Duodenal mucosa (tissue), 2 donors: Measurements from ENCODE around the gene ATRAID.

ENCODE experiments used
- H3K27ac ChIP-seq: one replicate; pipeline ENCODE4 v1.7.0; 2013; ENCODE audit warnings: low read depth, low read length
- H3K27me3 ChIP-seq, 2 donors: one replicate each; pipeline ENCODE4 v1.7.0; 2013; ENCODE audit warnings: low read length in 2 of 2, control low read depth in 1 of 2; ENCODE audit not compliant: insufficient read depth in 2 of 2, control insufficient read depth in 1 of 2
- H3K36me3 ChIP-seq, 2 donors: one replicate each; pipeline ENCODE4 v1.7.0; 2013; ENCODE audit warnings: low read length in 2 of 2, control low read depth in 1 of 2; ENCODE audit not compliant: insufficient read depth in 2 of 2, control insufficient read depth in 1 of 2
- H3K4me1 ChIP-seq, 2 donors: one replicate each; pipeline ENCODE4 v1.7.0; 2013; ENCODE audit warnings: low read length in 2 of 2, control low read depth in 1 of 2; ENCODE audit not compliant: insufficient read depth in 2 of 2, control insufficient read depth in 1 of 2
- H3K4me3 ChIP-seq, 2 donors: one replicate each; pipeline ENCODE4 v1.7.0; 2013; ENCODE audit warnings: low read length in 2 of 2, low read depth in 1 of 2
- H3K9ac ChIP-seq, 2 donors: one replicate each; pipeline ENCODE4 v1.7.0; 2013; ENCODE audit warnings: low read length in 2 of 2, low read depth in 1 of 2
- H3K9me3 ChIP-seq, 2 donors: one replicate each; pipeline ENCODE4 v1.7.0; 2013; ENCODE audit warnings: low read length in 2 of 2, control low read depth in 1 of 2; ENCODE audit not compliant: control insufficient read depth in 1 of 2

The ATRAID gene

GRCh38 chr2:27206346-27206745, 5.5 kb upstream of the ATRAID start:
- Histone ChIP-seq H3K4me1 (peaks cover 17 to 18% of the 10 kb centered on the region in 2 donors), H3K27me3 (no peaks in the 10 kb centered on the region), H3K9me3 (no peaks in the 10 kb centered on the region), H3K27ac (no peak overlapping the region), H3K4me3 (no peak overlapping the region), H3K36me3 (peaks cover 27 to 76% of the 10 kb centered on the region in 2 donors), H3K9ac (no peak overlapping the region)

- H3K36me3 ChIP-seq: peaks cover 20 to 55% of the 10 kb centered on the region in 2 donors
- H3K27me3 ChIP-seq: no peaks in the 10 kb centered on the region
- no peak overlapping the region for H3K27ac ChIP-seq
- peaks cover 26 to 27% of the 10 kb centered on the region in 2 donors for H3K4me1 ChIP-seq
- no peaks in the 10 kb centered on the region for H3K9me3 ChIP-seq
- H3K4me3 ChIP-seq: no peak overlapping the region
- H3K9ac ChIP-seq: no peak overlapping the region
Measured at GRCh38 chr2:27208486-27209050, 3.3 kb upstream of the ATRAID start.

DNA sequence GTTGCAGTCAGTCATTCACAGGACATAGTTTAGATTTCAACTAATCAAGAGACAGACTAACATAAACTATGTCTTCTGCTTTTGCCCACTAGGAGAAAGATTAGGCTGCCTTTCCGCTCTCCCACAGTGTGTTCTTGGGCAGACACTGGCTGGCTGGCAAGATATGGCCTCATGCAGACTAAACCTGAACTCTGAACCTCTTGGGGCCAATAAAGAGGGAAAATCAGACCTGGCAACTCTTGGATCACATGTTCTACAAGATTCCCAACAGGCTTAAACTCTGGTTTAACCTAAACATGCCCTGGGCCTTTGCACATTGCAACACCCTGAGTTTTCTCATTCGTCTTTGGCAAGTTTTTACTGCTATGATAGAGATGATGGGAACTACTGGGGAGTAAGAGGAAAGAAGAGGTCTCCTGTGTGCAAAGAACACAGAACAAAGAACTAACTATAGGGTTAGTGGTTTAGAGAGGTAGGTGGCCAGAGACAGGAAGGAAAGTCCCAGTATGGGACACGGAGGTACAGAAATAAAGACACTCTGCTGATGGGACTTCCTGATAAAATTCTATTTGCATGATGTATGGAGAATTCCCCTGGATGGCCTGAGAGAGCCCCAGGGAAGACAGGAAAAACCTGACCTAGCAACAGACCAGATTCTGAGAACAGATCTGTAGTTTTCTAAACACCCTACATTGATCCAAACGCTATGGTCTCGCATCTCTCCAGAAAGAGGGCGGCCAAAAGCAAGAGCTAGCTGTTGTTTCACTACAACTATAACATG, 2.0 kb upstream of the ATRAID start:
- Histone ChIP-seq H3K27me3 (no peaks in the 10 kb centered on the region), H3K9me3 (no peaks in the 10 kb centered on the region), H3K9ac (no peak overlapping the region), H3K4me3 (peak overlapping the region; percentile 1 to 21), H3K27ac (no peak overlapping the region), H3K36me3 (peaks cover 19 to 43% of the 10 kb centered on the region in 2 donors), H3K4me1 (peaks cover 26 to 27% of the 10 kb centered on the region in 2 donors)

DNA sequence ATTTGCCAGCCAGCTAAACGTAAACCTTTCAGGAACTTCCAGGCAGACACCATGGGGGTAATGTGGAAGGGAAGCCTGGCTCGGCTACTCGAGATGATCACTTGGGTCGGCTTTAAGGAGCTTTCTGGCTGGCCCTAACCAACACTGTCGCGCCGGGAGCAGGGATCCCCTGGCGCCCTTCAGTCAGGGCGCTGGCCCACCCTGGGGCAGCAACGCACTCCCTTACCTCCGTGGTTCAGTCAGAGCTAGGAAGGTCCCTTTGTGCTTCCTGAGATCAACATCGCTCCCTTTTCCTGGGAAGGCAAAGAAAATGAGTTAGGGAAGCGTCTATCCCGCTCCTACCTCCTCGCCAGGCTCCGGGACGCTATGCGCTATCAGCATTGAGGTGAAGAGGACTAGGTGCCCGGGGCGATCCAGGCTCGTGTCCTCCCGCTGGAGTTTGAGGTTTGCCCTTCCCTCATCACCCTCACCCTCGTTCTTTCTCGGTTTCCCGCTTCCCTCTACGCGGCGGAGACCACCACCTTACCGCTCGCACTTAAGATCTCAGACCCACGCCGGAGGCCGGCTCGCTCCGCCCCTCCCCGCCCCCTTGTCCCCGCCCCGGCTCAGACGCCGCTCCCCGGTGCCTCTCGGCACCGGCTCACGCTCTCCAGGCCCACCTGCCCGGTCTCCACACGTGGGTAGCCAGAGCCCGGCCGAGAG, 449 bp upstream of the ATRAID start:
- Histone ChIP-seq H3K27me3 (no peaks in the 10 kb centered on the region), H3K9ac (peak overlapping the region; percentile 90 to 94), H3K27ac (no peak overlapping the region), H3K4me1 (peaks cover 26 to 27% of the 10 kb centered on the region in 2 donors), H3K4me3 (peak overlapping the region; percentile 82 to 95), H3K36me3 (peaks cover 6 to 34% of the 10 kb centered on the region in 2 donors), H3K9me3 (no peaks in the 10 kb centered on the region)

- peaks cover 30 to 37% of the 10 kb centered on the region in 2 donors for H3K4me1 ChIP-seq
- H3K4me3 ChIP-seq: peak overlapping the region; percentile 82 to 95
- no peaks in the 10 kb centered on the region for H3K27me3 ChIP-seq
- H3K27ac ChIP-seq: peak overlapping the region; percentile 96
- no peaks in the 10 kb centered on the region for H3K9me3 ChIP-seq
- peak overlapping the region; percentile 94 to 99 for H3K9ac ChIP-seq
- H3K36me3 ChIP-seq: peaks cover 0 to 20% of the 10 kb centered on the region in 2 donors
Measured at GRCh38 chr2:27212626-27213471, 1.0 kb downstream of the ATRAID start.

DNA sequence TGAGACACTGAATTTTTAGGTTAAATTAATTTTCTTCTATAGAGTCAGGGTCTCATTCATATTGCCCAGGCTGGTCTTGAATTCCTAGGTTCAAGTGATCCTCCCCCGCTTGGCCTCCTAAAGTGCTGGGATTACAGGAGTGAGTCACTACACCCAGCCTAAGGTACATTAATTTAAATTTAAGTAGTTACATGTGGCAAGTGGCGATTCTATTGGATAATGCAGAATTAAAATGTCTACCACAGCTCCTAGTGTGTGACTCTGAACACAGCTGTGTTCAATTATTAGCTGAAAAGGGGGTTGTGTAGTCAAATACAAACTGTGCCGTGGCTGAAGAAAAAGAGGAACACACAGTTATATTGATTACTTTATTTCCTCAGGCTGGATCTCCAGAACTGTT, 3.1 kb downstream of the ATRAID start:
- Histone ChIP-seq H3K4me1 (peaks cover 35 to 41% of the 10 kb centered on the region in 2 donors), H3K9ac (no peak overlapping the region), H3K9me3 (no peaks in the 10 kb centered on the region), H3K27me3 (no peaks in the 10 kb centered on the region), H3K27ac (no peak overlapping the region), H3K36me3 (peaks cover 0 to 11% of the 10 kb centered on the region in 2 donors), H3K4me3 (no peak overlapping the region)

GRCh38 chr2:27216416-27217137, 4.7 kb downstream of the ATRAID start:
- Histone ChIP-seq H3K9ac (peak overlapping the region; percentile 45 to 72), H3K27ac (no peak overlapping the region), H3K9me3 (no peaks in the 10 kb centered on the region)

GRCh38 chr2:27217173-27218121, 5.6 kb downstream of the ATRAID start, which contains the start of gene CAD:
Gene CAD (plus strand): TSS chr2:27217369. CDS start chr2:27217552, 183 bp downstream.
- no peaks in the 10 kb centered on the region for H3K9me3 ChIP-seq
- peak within 1 kb of the TSS; percentile 43 for H3K27ac ChIP-seq
- H3K27me3 ChIP-seq: no peaks in the 10 kb centered on the region
- peaks cover 7 to 26% of the 10 kb centered on the region in 2 donors for H3K36me3 ChIP-seq
- peak within 1 kb of the TSS; percentile 72 to 93 for H3K4me3 ChIP-seq
- peak within 1 kb of the TSS; percentile 45 to 83 for H3K9ac ChIP-seq
- H3K4me1 ChIP-seq: peaks cover 26 to 31% of the 10 kb centered on the region in 2 donors

More at GRCh38 chr2:27216416-27217137, 4.7 kb downstream of the ATRAID start:
- Histone ChIP-seq H3K27me3 (no peaks in the 10 kb centered on the region), H3K36me3 (peaks cover 0 to 18% of the 10 kb centered on the region in 2 donors), H3K4me1 (peaks cover 26 to 31% of the 10 kb centered on the region in 2 donors), H3K4me3 (peak overlapping the region; percentile 72 to 93)
